Skeletal muscle tissue (tissue), 4 donors: Measurements from ENCODE around the gene PPIL6. TPM values are rescaled to one million over a fixed set of nuclear protein-coding genes. Genes with fewer than 3 reads are reported as not detected.

Experiments used
- H3K27ac ChIP-seq: one replicate; pipeline ENCODE4 v1.7.0; 2013; ENCODE audit warnings: mild to moderate bottlenecking, low read depth, low read length, inconsistent platforms
- H3K27me3 ChIP-seq, 3 donors: one replicate each; pipeline ENCODE4 v1.7.0; 2013; ENCODE audit warnings: low read length in 3 of 3; ENCODE audit not compliant: control insufficient read depth in 3 of 3, insufficient read depth in 3 of 3
- H3K36me3 ChIP-seq, 3 donors: one replicate each; pipeline ENCODE4 v1.7.0; 2013; ENCODE audit warnings: low read length in 3 of 3; ENCODE audit not compliant: control insufficient read depth in 3 of 3, insufficient read depth in 3 of 3
- H3K4me1 ChIP-seq, 3 donors: one replicate each; pipeline ENCODE4 v1.7.0; 2013; ENCODE audit warnings: low read length in 3 of 3, mild to moderate bottlenecking in 3 of 3; ENCODE audit not compliant: control insufficient read depth in 3 of 3, insufficient read depth in 3 of 3
- H3K4me3 ChIP-seq, 3 donors: one replicate each; pipeline ENCODE4 v1.7.0; 2013; ENCODE audit warnings: low read length in 3 of 3
- H3K9ac ChIP-seq, 3 donors: one replicate each; pipeline ENCODE4 v1.7.0; 2013; ENCODE audit warnings: low read length in 3 of 3, mild to moderate bottlenecking in 3 of 3, moderate library complexity in 2 of 3, low read depth in 1 of 3
- H3K9me3 ChIP-seq, 3 donors: one replicate each; pipeline ENCODE4 v1.7.0; 2013; ENCODE audit warnings: low read length in 3 of 3; ENCODE audit not compliant: control insufficient read depth in 3 of 3
- total RNA-seq: library from RNA; depleted of rRNA; stranded (reverse); fragments of >200 nt; gene quantifications from one replicate; pipeline ENCODE4 v1.2.3, GENCODE V29; 2014
- donor health status: Osteomylitis.

The PPIL6 gene
- total RNA-seq, 1 donor from 2014 or later = 15.7 TPM

- H3K27me3 ChIP-seq = no peaks in the 10 kb centered on the region
- peaks cover 26 to 34% (median 29%) of the 10 kb centered on the region in 3 donors for H3K36me3 ChIP-seq
- H3K27ac ChIP-seq = no peak overlapping the region
- H3K4me3 ChIP-seq = no peak overlapping the region
- H3K9me3 ChIP-seq = no peaks in the 10 kb centered on the region
- H3K9ac ChIP-seq = no peak overlapping the region
- H3K4me1 ChIP-seq = peaks cover 26 to 35% (median 30%) of the 10 kb centered on the region in 3 donors
Observed at GRCh38 chr6:109478222-109478805, 37.9 kb upstream of the PPIL6 start.

- peaks cover 31 to 40% (median 34%) of the 10 kb centered on the region in 3 donors for H3K36me3 ChIP-seq
- H3K9ac ChIP-seq = no peak overlapping the region
- H3K9me3 ChIP-seq = no peaks in the 10 kb centered on the region
- H3K27me3 ChIP-seq = no peaks in the 10 kb centered on the region
- H3K27ac ChIP-seq = no peak overlapping the region
- H3K4me1 ChIP-seq = peaks cover 26 to 35% (median 30%) of the 10 kb centered on the region in 3 donors
- no peak overlapping the region for H3K4me3 ChIP-seq
Observed at GRCh38 chr6:109477725-109478124, 37.3 kb upstream of the PPIL6 start.

- Histone ChIP-seq H3K4me3 (no peak overlapping the region), H3K27ac (no peak overlapping the region), H3K27me3 (no peaks in the 10 kb centered on the region), H3K9ac (no peak overlapping the region), H3K36me3 (peaks cover 37 to 45% (median 39%) of the 10 kb centered on the region in 3 donors), H3K9me3 (no peaks in the 10 kb centered on the region), H3K4me1 (peaks cover 26 to 35% (median 29%) of the 10 kb centered on the region in 3 donors)
Observed at GRCh38 chr6:109477184-109477583, 36.8 kb upstream of the PPIL6 start.

GRCh38 chr6:109475625-109476024, 35.2 kb upstream of the PPIL6 start:
- Histone ChIP-seq H3K27ac (no peak overlapping the region), H3K27me3 (no peaks in the 10 kb centered on the region), H3K9me3 (no peaks in the 10 kb centered on the region), H3K4me1 (peaks cover 13 to 20% (median 14%) of the 10 kb centered on the region in 3 donors), H3K36me3 (peaks cover 42 to 54% (median 51%) of the 10 kb centered on the region in 3 donors), H3K4me3 (no peak overlapping the region), H3K9ac (no peak overlapping the region)

GRCh38 chr6:109474995-109475394, 34.6 kb upstream of the PPIL6 start:
- Histone ChIP-seq H3K36me3 (peaks cover 45 to 60% (median 52%) of the 10 kb centered on the region in 3 donors), H3K27me3 (no peaks in the 10 kb centered on the region), H3K9ac (no peak overlapping the region), H3K4me1 (peaks cover 7 to 14% (median 9%) of the 10 kb centered on the region in 3 donors), H3K27ac (no peak overlapping the region), H3K4me3 (no peak overlapping the region), H3K9me3 (no peaks in the 10 kb centered on the region)

- Histone ChIP-seq H3K27me3 (no peaks in the 10 kb centered on the region), H3K9ac (no peak overlapping the region), H3K4me3 (no peak overlapping the region), H3K9me3 (no peaks in the 10 kb centered on the region), H3K4me1 (peaks cover 0 to 8% (median 3%) of the 10 kb centered on the region in 3 donors), H3K27ac (no peak overlapping the region), H3K36me3 (peaks cover 50 to 68% (median 55%) of the 10 kb centered on the region in 3 donors)
Observed at GRCh38 chr6:109473120-109473519, 32.7 kb upstream of the PPIL6 start.

GRCh38 chr6:109472132-109472995, 31.9 kb upstream of the PPIL6 start:
- Histone ChIP-seq H3K9ac (no peak overlapping the region), H3K4me1 (peaks cover 0 to 1% (median 0%) of the 10 kb centered on the region in 3 donors), H3K4me3 (no peak overlapping the region), H3K9me3 (no peaks in the 10 kb centered on the region), H3K27ac (no peak overlapping the region), H3K27me3 (no peaks in the 10 kb centered on the region), H3K36me3 (peaks cover 51 to 63% (median 57%) of the 10 kb centered on the region in 3 donors)

GRCh38 chr6:109471105-109471810, 30.8 kb upstream of the PPIL6 start:
- H3K36me3 ChIP-seq = peaks cover 51 to 67% (median 59%) of the 10 kb centered on the region in 3 donors

GRCh38 chr6:109469591-109470189, 29.3 kb upstream of the PPIL6 start:
- Histone ChIP-seq H3K9ac (no peak overlapping the region), H3K27ac (no peak overlapping the region), H3K4me1 (peaks cover 0 to 8% (median 7%) of the 10 kb centered on the region in 3 donors), H3K27me3 (no peaks in the 10 kb centered on the region), H3K36me3 (peaks cover 53 to 65% (median 57%) of the 10 kb centered on the region in 3 donors), H3K9me3 (no peaks in the 10 kb centered on the region), H3K4me3 (no peak overlapping the region)

More at GRCh38 chr6:109471105-109471810, 30.8 kb upstream of the PPIL6 start:
- Histone ChIP-seq H3K4me1 (peaks cover 0 to 1% (median under 1%) of the 10 kb centered on the region in 3 donors), H3K9ac (no peak overlapping the region), H3K4me3 (no peak overlapping the region), H3K27me3 (no peaks in the 10 kb centered on the region), H3K9me3 (no peaks in the 10 kb centered on the region), H3K27ac (no peak overlapping the region)
